ENCODE results near the gene GLI1. TPM values are rescaled to one million over a fixed set of nuclear protein-coding genes. Genes with fewer than 3 reads are reported as not detected.

GLI1 gene
- total RNA-seq, 1 experiment from 2014 or later, result 25.8 TPM

GRCh38 chr12:57485695-57486094 lies 26.1 kb downstream of the GLI1 start:
- Histone ChIP-seq H4K91ac (ENCODE audit: insufficient read length, low read depth, low read length) (no peak overlapping the region), H3K56ac (ENCODE audit: insufficient read length, low read depth, low read length) (no peak overlapping the region), H3K79me1 (ENCODE audit: insufficient read depth, low read depth, low read length, poor library complexity, severe bottlenecking) (no peaks in the 10 kb centered on the region), H3K79me2 (ENCODE audit: insufficient read depth, low read length) (peaks cover 8% of the 10 kb centered on the region; the same call in 1 of the 2 replicates), H3K4ac (ENCODE audit: low read depth, low read length) (no peak overlapping the region), H4K8ac (replicated peaks; ENCODE audit: insufficient read length, low read depth, low read length) (no peak overlapping the region), H3K4me1 (ENCODE audit: insufficient read depth, low read length) (peaks cover 5% of the 10 kb centered on the region; the same call in 1 of the 2 replicates), H3K14ac (ENCODE audit: insufficient read depth, low read length) (no peak overlapping the region), H3K18ac (ENCODE audit: insufficient read length, low read depth, low read length) (no peak overlapping the region), H2BK20ac (ENCODE audit: low read depth, low read length, poor library complexity, severe bottlenecking) (no peak overlapping the region), H4K5ac (ENCODE audit: insufficient read length, low read depth, low read length) (no peak overlapping the region), H3K23me2 (ENCODE audit: insufficient read length, low read depth, low read length, poor library complexity, severe bottlenecking) (peaks cover 5% of the 10 kb centered on the region), H2BK120ac (ENCODE audit: low read depth, low read length, poor library complexity, severe bottlenecking) (no peak overlapping the region), H2BK12ac (ENCODE audit: insufficient read length, low read depth, low read length) (no peak overlapping the region), H3K4me2 (ENCODE audit: insufficient read depth, insufficient read length, low read length) (no peak overlapping the region), H2AK5ac (ENCODE audit: insufficient read length, low read length) (no peak overlapping the region), H2AFZ (ENCODE audit: low read length) (no peak overlapping the region), H2BK15ac (ENCODE audit: low read depth, low read length) (no peak overlapping the region), H3K23ac (ENCODE audit: insufficient read length, low read depth, low read length) (no peak overlapping the region), H3K27me3 (ENCODE audit: insufficient read depth, low read length) (no peaks in the 10 kb centered on the region), H3K27ac (ENCODE audit: insufficient read length, low read depth, low read length) (no peak overlapping the region), H2BK5ac (ENCODE audit: insufficient read length, low read length) (no peak overlapping the region), H3K9me3 (ENCODE audit: control insufficient read depth, low read depth, low read length) (no peaks in the 10 kb centered on the region), H4K20me1 (ENCODE audit: control insufficient read depth, insufficient read depth, insufficient read length) (no peaks in the 10 kb centered on the region), H3T11ph (ENCODE audit: low read length) (no peak overlapping the region), H3K9ac (ENCODE audit: extremely low read depth, insufficient read length, low read length) (no peak overlapping the region)
- Mint-ChIP-seq H3K4me1 (peaks cover 19 to 20% of the 10 kb centered on the region in 2 experiments), H3K27me3 (ENCODE audit: low read depth) (peaks cover 2% of the 10 kb centered on the region), H3K9me3 (peaks cover 0 to 2% of the 10 kb centered on the region in 2 experiments; a peak in 1 of 5 replicates), H3K4me3 (no peak overlapping the region), H3K27ac (no peak overlapping the region), H3K36me3 (ENCODE audit: insufficient read depth in 1 of 3, low read depth in 3 of 3) (peaks cover 23 to 29% (median 26%) of the 10 kb centered on the region in 3 experiments)
- no peak for DNase-seq
- no peak for TF ChIP-seq CTCF (conservative IDR thresholded peaks at IDR 0.05)

Measured in H9 (cell line).